AG10803 (cell line): ENCODE results near the gene DYRK3.

ENCODE experiments used
- DNase-seq: peaks from one replicate; pipeline ENCODE4 v3.0.0; 2010; ENCODE audit warnings: low read depth
- H3K4me3 ChIP-seq: 2 replicates; pipeline ENCODE4 v1.5.1; 2011; ENCODE audit warnings: mild to moderate bottlenecking, low read length, control low read depth
- TF ChIP-seq, protein P1 (sequence below): conservative IDR thresholded peaks from 2 replicates; pipeline ENCODE4 v1.5.1; 2011; ENCODE audit warnings: mild to moderate bottlenecking, low read length, control low read depth, inconsistent platforms

DYRK3 gene

DNA sequence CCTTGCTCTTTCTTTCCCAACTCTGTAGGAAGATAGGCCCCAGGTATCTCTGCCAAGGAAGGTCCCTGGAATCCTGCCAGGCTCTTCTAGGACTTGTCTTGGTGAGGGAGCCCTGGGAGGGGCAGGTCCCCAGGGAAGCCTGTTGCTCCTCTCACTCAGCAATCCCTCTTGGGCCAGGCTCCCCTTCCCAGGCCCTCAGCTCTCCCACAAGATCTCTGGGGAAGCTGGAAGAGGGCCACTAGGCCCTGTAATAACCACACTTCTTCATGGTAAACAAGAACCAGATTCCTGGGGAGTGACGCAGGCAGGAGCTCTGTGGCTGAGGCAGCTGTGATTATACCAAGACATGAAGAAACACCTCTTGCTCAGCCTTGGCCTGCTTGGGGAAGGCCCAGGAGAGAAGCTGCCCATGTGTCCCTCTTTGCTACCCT, 39.4 kb downstream of the DYRK3 start:
- no peak overlapping the region for H3K4me3 ChIP-seq
- peak; percentile 99 for DNase-seq
- TF ChIP-seq, protein P1, sequence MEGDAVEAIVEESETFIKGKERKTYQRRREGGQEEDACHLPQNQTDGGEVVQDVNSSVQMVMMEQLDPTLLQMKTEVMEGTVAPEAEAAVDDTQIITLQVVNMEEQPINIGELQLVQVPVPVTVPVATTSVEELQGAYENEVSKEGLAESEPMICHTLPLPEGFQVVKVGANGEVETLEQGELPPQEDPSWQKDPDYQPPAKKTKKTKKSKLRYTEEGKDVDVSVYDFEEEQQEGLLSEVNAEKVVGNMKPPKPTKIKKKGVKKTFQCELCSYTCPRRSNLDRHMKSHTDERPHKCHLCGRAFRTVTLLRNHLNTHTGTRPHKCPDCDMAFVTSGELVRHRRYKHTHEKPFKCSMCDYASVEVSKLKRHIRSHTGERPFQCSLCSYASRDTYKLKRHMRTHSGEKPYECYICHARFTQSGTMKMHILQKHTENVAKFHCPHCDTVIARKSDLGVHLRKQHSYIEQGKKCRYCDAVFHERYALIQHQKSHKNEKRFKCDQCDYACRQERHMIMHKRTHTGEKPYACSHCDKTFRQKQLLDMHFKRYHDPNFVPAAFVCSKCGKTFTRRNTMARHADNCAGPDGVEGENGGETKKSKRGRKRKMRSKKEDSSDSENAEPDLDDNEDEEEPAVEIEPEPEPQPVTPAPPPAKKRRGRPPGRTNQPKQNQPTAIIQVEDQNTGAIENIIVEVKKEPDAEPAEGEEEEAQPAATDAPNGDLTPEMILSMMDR, result no peak

- TF ChIP-seq, protein P1, result no peak
- DNase-seq, result no peak
- no peak overlapping the region for H3K4me3 ChIP-seq
Observed at GRCh38 chr1:206676499-206676898, 41.2 kb downstream of the DYRK3 start.

DNA sequence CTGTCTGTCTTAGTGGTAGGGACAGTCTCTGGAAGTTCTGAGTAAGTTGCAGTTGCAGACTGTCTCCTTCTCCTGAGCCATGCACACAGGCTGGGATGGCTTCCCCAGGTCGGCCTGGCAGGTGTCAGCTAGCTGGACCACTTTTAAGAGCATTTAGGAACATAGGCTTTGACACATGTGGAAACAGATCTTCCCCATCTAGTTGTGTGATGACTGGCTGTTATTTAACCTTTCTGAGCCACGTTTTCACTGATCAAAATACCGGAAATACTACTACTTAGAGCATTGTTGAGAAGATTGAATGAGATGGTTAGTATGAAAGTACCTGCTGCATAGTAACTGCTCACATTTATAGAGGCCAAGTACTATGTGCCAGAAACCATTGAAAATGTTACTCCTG, 43.2 kb downstream of the DYRK3 start:
- no peak overlapping the region for H3K4me3 ChIP-seq
- TF ChIP-seq, protein P1, result no peak
- no peak for DNase-seq

DNA sequence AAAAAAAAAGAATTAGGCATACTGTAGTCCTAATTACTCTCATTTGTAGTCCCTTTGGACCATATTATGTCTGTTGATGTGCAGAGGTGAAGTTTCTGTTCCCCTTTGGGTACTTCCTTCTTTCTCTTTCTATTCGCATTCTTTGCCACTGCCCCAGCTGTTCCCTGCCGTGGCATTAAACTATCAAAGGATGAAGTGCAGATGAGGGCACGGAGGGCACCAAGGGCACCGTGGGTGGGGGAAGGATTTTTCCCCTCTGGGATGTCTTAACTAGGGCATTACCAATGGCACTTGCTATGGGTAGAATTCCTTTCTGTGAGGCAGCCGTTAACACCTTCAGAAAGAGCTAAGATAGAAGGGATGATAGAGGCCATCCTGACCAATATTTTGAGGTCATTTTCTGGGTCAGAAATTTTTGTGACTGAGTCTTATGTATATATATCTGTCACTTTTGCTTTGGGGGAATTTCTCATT, 44.4 kb downstream of the DYRK3 start:
- H3K4me3 ChIP-seq, result no peak overlapping the region

GRCh38 chr1:206680279-206680678, 44.9 kb downstream of the DYRK3 start:
- TF ChIP-seq, protein P1, result no peak
- no peak for DNase-seq
- no peak overlapping the region for H3K4me3 ChIP-seq

More for the DNA sequence above, 44.4 kb downstream of the DYRK3 start:
- DNase-seq, result no peak
- TF ChIP-seq, protein P1, result no peak

- DNase-seq, result no peak
- TF ChIP-seq, protein P1, result no peak
- H3K4me3 ChIP-seq, result no peak overlapping the region
Observed at GRCh38 chr1:206681359-206681758, 46.0 kb downstream of the DYRK3 start.

DNA sequence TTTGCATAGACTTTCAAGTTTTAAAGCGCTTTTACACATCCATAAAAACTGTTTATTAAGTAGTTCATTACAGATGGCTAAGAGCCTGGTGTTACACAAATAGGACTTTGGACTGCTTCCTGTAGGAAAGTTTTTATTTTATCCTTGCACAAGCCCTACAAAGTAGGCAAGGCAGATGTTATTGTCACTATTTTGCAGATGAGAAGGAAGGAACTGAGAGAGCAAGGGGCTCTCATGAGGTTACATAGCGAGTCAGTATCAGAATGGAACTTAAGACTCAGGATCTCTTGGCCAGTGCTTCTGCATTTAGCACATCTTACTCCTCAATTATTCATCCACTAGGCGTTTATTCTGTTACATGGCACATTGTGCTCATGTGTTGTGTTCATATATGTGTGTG, 46.8 kb downstream of the DYRK3 start:
- TF ChIP-seq, protein P1, result no peak
- no peak overlapping the region for H3K4me3 ChIP-seq
- DNase-seq, result no peak
